ENCODE results near the gene DCHS1.

DCHS1 gene

GRCh38 chr11:6670202-6670830 is 14.7 kb upstream of the DCHS1 start:
- DNase-seq: no peak

DNA sequence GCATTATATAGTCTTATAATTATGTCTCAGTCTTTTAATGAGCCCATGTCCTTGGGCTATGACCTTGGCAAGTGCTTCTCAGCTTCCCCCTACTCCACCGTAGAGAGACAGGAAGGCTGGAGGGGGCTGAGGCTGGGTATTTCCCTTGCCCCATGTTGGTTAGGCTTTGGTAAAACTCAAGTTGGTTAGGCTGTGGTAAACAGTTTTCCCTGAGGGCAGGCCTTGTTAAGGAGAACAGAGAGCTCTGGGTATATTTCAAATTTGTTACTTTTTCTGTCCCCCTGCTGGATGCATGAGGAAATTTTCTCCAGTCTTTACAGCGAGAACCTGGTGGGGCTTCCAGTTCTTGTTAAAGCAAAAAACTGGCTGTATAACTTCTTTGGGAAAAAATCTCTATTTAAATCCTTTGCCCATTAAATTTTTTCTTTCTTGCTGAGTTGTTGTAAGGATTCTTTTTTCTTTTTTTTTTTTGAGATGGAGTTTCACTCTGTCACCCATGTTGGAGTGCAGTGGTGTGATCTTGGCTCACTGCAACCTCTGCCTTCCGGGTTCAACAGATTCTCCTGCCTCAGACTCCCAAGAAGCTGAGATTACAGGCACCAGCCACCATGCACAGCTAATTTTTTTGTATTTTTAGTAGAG is 12.2 kb upstream of the DCHS1 start:
- DNase-seq: peak; percentile 33 to 36

GRCh38 chr11:6666302-6667183 is 10.9 kb upstream of the DCHS1 start:
- no peak for DNase-seq

DNA sequence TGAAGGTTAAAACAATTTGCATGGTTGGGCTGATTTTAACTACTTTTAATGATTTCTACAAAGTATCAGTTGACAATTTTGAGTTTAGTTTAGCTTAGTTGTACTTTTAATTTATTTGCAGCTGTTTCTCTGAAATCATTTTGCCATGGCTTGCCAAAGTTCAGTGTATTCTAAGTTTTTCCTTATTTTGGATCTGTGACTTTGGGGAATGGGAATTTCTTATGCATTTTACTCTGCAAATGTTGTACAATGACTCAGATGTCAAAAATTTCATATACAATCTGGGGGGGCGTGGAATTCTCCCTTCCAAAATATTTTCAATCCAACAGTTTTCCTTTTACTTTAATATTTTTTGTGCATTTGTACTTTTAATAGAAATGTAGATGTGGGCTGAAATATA is 8.9 kb upstream of the DCHS1 start:
- no peak for DNase-seq

DNA sequence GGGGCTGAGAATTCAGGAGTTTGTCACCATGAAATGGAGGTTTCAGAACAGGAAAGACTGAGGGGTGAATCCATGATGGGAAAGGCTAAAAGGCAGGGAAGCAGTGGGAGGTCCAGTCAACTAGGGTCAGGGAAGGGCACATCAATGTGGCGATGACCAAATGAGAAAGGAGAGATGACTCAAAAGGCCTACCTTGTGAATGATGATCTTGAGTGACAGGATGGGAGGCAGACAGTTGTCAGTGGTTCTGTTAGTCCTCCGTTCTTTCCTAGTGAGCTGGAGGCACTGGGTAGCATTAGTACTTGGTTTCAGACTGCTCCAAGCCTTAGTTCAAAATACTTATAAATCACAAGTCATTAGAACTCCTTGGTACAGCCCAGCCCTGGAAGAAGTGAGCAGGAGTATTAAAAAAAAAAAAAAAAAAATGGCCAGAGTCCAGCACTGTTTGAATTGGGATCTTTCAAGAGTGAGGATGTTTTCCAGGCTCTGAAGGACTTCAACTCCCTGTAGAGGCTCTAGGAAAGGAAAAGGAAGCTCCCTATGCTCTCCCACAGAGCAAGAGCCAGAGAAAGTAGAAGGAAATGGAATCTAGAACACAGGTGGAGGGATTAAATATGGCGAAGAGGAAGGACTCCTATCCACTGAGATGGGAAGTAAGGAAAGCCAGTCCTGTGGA is 8.3 kb upstream of the DCHS1 start:
- DNase-seq: no peak

- no peak for DNase-seq
Measured at GRCh38 chr11:6660712-6661111, 5.1 kb upstream of the DCHS1 start.

DNA sequence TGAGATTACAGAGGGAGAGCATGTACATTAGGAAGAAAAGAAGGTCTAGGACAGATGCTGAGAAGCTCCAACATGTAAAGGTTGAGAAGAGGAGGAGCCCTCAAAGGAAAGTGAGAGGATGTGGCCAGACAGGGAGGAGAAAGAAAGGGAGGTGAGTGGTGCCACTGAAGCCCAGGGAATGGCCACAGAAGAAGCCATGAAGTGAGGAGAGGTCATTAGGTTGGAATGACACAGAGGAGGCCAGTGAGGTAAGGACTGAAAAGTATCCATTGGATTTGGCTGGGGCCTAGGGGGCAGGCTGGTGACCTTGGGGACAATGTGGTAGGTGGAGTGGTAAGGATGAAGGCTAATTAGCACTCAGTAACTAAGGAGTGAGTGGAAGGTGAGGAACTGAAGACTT is 3.0 kb upstream of the DCHS1 start:
- DNase-seq: no peak

GRCh38 chr11:6657346-6657745 is 1.7 kb upstream of the DCHS1 start:
- DNase-seq: no peak

- no peak for DNase-seq
Measured at GRCh38 chr11:6656936-6657335, 1.3 kb upstream of the DCHS1 start.

- DNase-seq: no peak
Measured at GRCh38 chr11:6656584-6656915, 941 bp upstream of the DCHS1 start.

GRCh38 chr11:6655020-6655789 is 404 bp downstream of the DCHS1 start:
- peak; percentile 26 to 32 for DNase-seq

DNA sequence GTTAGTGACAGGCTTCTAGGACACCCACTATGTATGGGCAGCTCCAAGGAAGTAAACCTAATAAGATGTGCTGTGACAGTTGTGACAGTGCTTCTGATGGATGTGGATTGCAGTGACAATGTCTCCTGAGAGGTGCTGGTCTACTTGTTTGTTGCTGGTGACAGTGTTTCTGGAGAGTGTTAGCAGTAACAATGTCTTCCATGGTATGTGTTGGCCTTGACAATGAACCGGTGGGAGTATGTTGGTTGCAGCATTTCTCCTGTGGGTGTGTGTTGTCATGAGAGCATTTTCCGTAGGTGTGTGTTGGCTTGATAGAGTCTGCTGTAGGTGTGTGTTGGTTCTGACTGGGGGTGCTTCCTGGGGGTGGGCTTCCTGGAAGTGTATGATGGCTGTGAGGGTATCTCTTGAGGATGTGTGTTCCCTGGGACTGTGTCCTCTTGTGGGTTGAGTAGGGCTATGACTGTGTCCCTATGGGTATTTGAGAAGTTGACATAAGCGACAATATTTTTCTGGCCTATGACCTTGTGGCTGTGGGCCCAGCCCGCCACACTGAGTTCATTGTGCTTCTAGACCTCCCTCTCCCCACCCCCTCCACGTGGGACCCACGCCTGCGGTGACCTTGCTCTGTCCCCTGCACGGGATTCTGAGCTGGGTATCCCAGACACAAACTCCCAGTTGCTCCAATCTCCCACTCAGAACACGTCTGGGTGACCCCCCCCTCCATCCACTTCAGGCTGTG is 1.2 kb downstream of the DCHS1 start:
- DNase-seq: peak in 1 of 2 donors; percentile 20

- no peak for DNase-seq
Measured at GRCh38 chr11:6653656-6654055, 2.0 kb downstream of the DCHS1 start.

- DNase-seq: no peak
Measured at GRCh38 chr11:6653097-6653496, 2.5 kb downstream of the DCHS1 start.

DNA sequence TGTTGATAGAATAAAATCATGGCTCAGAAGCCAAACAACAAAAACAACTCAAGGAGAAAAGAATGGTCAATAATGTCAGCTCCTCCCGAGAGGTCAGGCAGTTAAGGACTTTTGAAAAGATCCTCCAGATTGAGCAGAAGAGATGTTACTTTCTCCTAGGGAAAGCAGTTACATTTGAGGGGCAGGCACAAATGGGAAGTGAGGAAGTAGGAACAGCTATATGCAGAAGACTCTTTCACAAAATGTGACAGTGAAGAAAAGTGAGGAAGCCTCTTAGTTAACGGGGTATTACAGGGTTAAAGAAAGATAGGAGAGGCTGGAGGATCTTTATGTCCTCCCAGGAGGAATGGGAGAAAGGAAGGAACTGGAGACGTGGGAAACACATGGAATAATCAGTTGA is 3.4 kb downstream of the DCHS1 start:
- no peak for DNase-seq

DNA sequence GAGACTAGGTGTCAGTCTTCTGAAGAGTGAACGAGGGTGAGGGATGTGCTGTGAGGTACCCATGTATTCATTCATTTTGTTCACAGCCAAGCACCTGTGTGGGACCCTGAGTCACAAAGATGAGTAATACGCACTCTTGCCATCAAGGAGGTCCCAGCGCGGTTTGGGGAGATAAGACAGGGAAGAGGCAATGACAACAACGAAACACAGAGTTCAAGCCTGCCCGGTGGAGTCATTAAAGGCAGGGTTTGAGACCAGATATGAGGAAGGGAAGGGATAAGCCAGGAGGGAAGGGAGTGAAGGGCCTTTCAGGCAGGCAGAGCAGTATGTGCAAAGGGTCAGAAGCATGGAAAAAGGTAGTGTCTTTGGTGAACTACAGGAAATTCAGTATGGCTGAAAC is 4.6 kb downstream of the DCHS1 start:
- DNase-seq: peak; percentile 22 to 30

GRCh38 chr11:6650104-6650503 is 5.5 kb downstream of the DCHS1 start:
- no peak for DNase-seq

- no peak for DNase-seq
Measured at GRCh38 chr11:6648501-6648900, 7.1 kb downstream of the DCHS1 start.

DNA sequence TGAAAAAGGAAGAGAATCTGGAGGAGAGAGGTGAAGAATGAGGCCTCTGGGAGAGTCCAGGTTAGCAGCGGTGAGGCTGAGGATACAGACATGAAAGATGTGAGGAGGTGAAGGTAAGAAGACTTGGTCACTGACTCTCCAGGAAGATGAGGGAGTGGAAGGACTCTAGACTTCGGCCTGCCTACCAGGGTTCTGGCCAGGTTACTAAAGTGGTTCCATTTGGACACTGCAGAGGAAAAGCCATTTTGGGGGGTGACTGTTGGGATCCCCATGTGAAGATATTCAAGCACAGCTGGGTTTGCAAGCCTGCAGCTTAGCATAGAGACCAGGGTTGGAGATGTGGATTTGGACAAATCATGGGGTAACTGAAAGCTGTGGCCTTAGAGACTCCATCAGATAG is 7.8 kb downstream of the DCHS1 start:
- no peak for DNase-seq

DNA sequence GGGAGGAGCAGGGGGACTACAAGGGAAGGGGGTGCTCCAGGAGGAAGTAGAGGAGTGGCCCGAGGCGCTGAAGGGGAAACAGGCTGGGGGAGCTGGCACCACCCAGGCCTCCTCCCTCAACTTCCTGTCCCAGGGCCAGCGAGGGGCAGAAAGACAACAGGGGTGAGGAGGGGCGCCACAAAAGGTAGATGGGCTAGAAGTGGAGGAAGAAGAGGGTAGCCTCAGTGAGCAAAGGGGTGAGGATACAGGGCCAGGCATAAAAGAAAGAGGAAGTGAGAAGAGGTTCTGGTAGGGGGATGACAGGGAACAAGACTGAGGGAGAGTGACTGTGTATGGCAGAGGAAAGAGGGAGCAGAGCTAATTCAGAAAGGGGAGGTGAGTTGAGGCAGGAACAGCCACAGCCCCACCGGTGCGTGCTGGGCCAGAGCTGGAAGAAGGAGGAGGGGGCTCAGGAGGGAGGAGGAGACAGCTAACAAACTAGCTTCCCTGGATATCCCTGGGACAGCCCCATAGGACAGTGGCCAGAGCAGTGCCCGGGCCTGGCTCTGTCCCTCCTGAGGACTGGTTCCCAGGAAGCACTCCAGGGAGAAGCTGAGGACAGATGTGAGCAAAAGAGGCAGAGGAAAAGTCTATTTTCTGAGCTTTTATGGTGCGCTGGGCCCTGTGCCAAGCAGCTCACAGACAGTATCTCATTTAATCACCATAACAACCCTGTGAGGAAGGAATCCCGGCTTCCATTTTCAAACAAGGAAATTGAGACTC is 8.5 kb downstream of the DCHS1 start:
- no peak for DNase-seq

DNA sequence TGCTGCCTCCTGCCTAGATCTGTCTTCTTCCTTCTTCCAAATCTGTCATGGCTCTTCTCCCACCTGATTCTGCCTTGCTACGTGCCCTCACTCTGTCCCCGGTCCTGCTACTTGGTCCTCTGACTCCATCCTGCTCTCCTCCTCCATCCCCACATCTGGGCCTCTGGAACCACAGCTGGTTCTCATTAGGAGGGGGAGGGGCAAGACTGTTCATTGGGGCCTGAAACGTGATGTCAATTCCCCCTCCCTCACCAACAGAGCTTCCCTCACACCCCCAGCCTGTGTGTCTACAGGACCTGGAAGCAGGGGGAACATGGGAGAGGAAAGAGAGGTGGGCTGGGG is 9.1 kb downstream of the DCHS1 start:
- DNase-seq: no peak
